Measurements from ENCODE around the gene PYDC1. TPM values are rescaled to one million over a fixed set of nuclear protein-coding genes. Genes with fewer than 3 reads are reported as not detected.
"Not testable (repeated sequence)": the region's sequence is repeated elsewhere in the genome, so short reads cannot be mapped to it uniquely, and the experiment has no call there.

The PYDC1 gene
- total RNA-seq, 1 donor from 2014 or later, result not detected

DNA sequence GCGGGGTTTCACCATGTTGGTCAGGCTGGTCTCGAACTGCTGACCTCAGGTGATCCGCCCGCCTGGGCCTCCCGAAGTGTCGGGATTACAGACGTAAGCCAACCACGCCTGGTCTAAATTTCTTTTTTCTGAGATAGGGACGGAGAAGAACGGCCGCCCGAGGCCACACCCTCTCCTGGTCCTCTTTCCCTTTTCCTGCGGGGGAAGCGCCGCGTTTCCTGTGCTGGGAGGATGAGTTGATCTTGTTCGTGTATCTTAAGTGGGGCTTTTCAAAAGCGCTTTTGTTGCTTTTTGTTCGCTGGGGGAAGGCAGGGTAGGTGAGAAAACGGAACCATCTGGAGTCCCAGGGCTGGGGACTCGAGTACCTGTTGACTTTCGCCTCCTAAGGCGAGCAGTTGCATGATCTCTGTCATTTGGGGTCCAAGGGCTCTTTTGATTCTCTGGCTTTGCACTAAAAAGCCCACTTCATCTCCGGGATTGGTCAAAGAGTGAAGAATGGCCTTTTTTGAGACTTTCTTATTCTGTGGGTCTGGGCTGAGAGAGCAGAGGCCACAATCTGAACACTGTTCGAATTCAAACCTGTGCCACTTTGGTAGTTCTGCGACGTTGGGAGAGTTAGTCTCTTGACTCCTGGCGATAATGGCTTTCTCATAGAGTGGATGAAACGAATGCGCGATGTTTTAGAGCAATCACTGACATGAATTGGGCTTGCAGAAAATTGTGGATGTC, 35.7 kb downstream of the PYDC1 start:
- Mint-ChIP-seq H3K4me1 (peaks cover 66% of the 10 kb centered on the region), H3K36me3 (ENCODE audit: low read depth) (peaks cover 46% of the 10 kb centered on the region), H3K27ac (ENCODE audit: unreplicated experiment) (peak overlapping the region; percentile 100), H3K27me3 (ENCODE audit: low read depth) (peaks cover 36% of the 10 kb centered on the region), H3K9me3 (no peaks in the 10 kb centered on the region), H3K4me3 (peak overlapping the region; percentile 99)
- TF ChIP-seq, protein P1, sequence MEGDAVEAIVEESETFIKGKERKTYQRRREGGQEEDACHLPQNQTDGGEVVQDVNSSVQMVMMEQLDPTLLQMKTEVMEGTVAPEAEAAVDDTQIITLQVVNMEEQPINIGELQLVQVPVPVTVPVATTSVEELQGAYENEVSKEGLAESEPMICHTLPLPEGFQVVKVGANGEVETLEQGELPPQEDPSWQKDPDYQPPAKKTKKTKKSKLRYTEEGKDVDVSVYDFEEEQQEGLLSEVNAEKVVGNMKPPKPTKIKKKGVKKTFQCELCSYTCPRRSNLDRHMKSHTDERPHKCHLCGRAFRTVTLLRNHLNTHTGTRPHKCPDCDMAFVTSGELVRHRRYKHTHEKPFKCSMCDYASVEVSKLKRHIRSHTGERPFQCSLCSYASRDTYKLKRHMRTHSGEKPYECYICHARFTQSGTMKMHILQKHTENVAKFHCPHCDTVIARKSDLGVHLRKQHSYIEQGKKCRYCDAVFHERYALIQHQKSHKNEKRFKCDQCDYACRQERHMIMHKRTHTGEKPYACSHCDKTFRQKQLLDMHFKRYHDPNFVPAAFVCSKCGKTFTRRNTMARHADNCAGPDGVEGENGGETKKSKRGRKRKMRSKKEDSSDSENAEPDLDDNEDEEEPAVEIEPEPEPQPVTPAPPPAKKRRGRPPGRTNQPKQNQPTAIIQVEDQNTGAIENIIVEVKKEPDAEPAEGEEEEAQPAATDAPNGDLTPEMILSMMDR (conservative IDR thresholded peaks at IDR 0.05), result no peak
- DNase-seq (ENCODE audit: low read depth, low spot score), result no peak

DNA sequence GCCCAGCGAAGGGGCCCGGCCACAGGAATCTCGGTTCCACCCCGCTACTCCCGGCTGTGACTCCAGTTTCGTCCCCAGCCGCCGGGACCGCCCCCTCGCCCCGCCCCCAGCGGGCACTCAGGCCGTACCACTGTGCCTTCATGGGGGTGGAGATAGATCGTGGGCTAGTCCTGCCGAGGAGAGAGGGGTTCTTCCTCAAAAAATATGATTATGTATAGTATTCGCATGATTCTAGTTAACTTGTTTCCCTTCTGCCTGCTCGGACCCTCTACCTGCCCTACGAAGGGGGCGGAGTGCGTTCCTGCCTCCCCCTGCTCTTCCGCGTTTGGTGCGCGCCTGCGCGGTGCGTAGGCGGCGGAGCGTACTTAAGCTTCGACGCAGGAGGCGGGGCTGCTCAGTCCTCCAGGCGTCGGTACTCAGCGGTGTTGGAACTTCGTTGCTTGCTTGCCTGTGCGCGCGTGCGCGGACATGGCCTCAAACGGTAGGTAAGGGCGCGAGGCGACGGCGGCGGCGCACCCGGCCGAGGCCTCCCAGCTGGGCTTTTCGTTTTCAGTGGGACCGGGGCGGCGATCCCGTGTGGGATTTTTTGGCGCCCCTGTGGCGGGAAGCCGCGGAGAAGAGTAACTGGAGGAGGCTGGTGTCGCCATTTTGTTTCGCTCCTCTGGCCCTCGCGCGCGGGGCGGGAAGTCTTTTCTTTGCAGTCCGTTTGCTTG, 37.0 kb downstream of the PYDC1 start, which contains the start of gene FUS:
Gene FUS (plus strand): TSS at position 393 of the 713 bp plus-strand sequence. CDS start 76 bp downstream, at position 469.
- peak within 1 kb of the TSS; percentile 99 for H3K4me3 Mint-ChIP-seq
- no peaks in the 10 kb centered on the region for H3K9me3 Mint-ChIP-seq
- H3K4me1 Mint-ChIP-seq, result peaks cover 52% of the 10 kb centered on the region
- H3K36me3 Mint-ChIP-seq (ENCODE audit: low read depth), result peaks cover 33% of the 10 kb centered on the region
- TF ChIP-seq, protein P1 (conservative IDR thresholded peaks at IDR 0.05), result no peak
- DNase-seq (ENCODE audit: low read depth, low spot score), result peak; percentile 87
- H3K27ac Mint-ChIP-seq (ENCODE audit: unreplicated experiment), result peak within 1 kb of the TSS; percentile 100
- peaks cover 35% of the 10 kb centered on the region for H3K27me3 Mint-ChIP-seq (ENCODE audit: low read depth)

DNA sequence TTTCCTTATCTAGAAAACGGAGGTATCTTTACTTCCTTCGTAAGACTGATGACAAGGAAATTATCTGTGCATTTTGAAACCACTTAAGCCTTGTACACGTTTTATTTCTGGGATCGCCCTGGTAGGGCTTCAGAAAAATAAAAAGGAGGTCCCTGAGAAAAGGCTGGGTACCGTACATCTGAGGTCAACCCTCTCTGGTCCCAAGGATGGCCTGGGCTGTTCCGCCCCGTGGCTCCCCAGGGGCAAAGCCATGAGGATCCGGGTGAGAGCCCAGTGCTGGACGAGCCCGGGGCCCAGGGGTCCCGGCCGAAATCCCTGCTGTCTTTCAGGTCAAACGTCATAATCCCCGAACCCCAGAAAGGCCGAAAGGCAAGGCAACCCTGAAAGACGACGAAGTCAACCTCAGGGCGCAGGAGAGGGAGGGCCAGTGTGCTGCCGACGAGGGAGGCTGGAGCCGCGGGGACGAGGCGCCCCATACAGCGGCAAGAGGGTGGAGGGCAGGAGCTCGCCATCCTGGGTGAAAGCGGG, 37.7 kb downstream of the PYDC1 start:
- no peak for DNase-seq (ENCODE audit: low read depth, low spot score)
- Mint-ChIP-seq H3K36me3 (ENCODE audit: low read depth) (peaks cover 29% of the 10 kb centered on the region), H3K4me1 (peaks cover 48% of the 10 kb centered on the region), H3K4me3 (peak overlapping the region; percentile 99), H3K9me3 (no peaks in the 10 kb centered on the region), H3K27ac (ENCODE audit: unreplicated experiment) (peak overlapping the region; percentile 96), H3K27me3 (ENCODE audit: low read depth) (peaks cover 31% of the 10 kb centered on the region)
- TF ChIP-seq, protein P1 (conservative IDR thresholded peaks at IDR 0.05), result no peak

DNA sequence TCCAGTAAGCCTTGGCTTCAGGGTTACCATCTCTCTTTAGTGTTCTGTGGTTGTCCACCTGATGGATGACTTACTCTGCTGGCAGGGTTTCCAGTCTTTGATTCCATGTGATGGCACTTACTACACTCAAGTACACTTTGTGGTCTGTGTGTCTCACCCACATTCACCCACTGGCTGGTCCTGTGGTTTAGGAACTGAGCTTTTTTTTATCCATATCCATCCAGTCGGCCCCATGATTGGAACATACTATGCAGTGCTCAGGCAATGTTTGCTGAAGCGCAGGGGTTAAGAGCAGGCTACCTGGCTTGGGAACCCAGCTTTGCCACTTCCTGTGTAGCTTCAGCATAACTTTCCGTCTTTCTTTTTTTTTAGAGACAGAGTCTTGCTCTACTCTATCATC, 39.8 kb downstream of the PYDC1 start:
- Mint-ChIP-seq H3K4me1 (peaks cover 28% of the 10 kb centered on the region), H3K27ac (ENCODE audit: unreplicated experiment) (no peak overlapping the region), H3K27me3 (ENCODE audit: low read depth) (peaks cover 14% of the 10 kb centered on the region)

DNA sequence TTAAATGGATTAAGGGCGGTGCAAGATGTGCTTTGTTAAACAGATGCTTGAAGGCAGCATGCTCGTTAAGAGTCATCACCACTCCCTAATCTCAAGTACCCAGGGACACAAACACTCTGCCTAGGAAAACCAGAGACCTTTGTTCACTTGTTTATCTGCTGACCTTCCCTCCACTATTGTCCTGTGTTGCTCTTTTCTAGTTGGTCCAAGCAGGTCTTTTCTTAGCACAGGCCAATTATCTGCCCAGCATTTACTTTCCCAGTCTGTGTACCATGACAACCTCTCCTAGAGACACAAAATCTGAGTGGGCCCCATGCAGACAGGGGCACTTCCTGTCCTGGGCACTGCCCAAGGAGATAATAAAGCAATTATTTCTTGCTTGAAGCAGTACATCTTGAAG, 46.9 kb downstream of the PYDC1 start:
- DNase-seq (ENCODE audit: low read depth, low spot score); H3K9me3 Mint-ChIP-seq; H3K36me3 Mint-ChIP-seq (ENCODE audit: low read depth); H3K27me3 Mint-ChIP-seq (ENCODE audit: low read depth): not testable (repeated sequence)
- Mint-ChIP-seq H3K4me3 (peak overlapping the region; percentile 2), H3K27ac (ENCODE audit: unreplicated experiment) (peak overlapping the region; percentile 47), H3K4me1 (peaks cover 14% of the 10 kb centered on the region)

More for the DNA sequence above, 39.8 kb downstream of the PYDC1 start:
- Mint-ChIP-seq H3K4me3 (peak overlapping the region; percentile 42), H3K36me3 (ENCODE audit: low read depth) (peaks cover 10% of the 10 kb centered on the region), H3K9me3 (no peaks in the 10 kb centered on the region)
- DNase-seq (ENCODE audit: low read depth, low spot score), result no peak
- TF ChIP-seq, protein P1 (conservative IDR thresholded peaks at IDR 0.05), result no peak
